H1 (cell line): ENCODE results near the gene CLVS2. TPM values are rescaled to one million over a fixed set of nuclear protein-coding genes. Genes with fewer than 3 reads are reported as not detected.

ENCODE experiments used
- CTCF ChIA-PET: fragments of 300-600 bp; sonication (Branson Sonifier 250); formaldehyde crosslinking; loops from one replicate; lab custom pipeline; 2021; ENCODE audit not compliant: partially characterized antibody; lab: Charles Lee
- POLR2A ChIA-PET: fragments of 300-600 bp; sonication (Branson Sonifier 250); formaldehyde crosslinking; loops from one replicate; lab custom pipeline; 2021; ENCODE audit warnings: inconsistent platforms; ENCODE audit not compliant: partially characterized antibody; lab: Charles Lee
- DNase-seq, 2 experiments: peaks; one replicate each; pipeline versions ENCODE4 v3.0.0 to v3.0.0-alpha.2; 2010 to 2022; ENCODE audit warnings: low spot score in 2 of 2, low read depth in 1 of 2, mixed read lengths in 1 of 2
- FAIRE-seq: peaks from 2 replicates; lab custom pipeline; 2011; peaks lifted over from hg19 to GRCh38; lab: Jason Lieb, UNC
- H2AFZ ChIP-seq: 2 replicates; pipeline ENCODE4 v1.8.1; 2012; ENCODE audit warnings: low read length, inconsistent platforms
- H2AK5ac ChIP-seq: 2 replicates; pipeline ENCODE4 v1.6.1; 2013; ENCODE audit warnings: low read depth, low read length
- H2BK120ac ChIP-seq: replicated peaks from 2 replicates; pipeline ENCODE3; 2013; ENCODE audit warnings: low read depth, low read length, inconsistent platforms
- H2BK12ac ChIP-seq: 2 replicates; pipeline ENCODE4 v1.6.1; 2013; ENCODE audit warnings: low read depth, low read length
- H2BK15ac ChIP-seq: 2 replicates; pipeline ENCODE4 v1.6.1; 2013; ENCODE audit warnings: low read length
- H2BK20ac ChIP-seq: 2 replicates; pipeline ENCODE4 v1.6.1; 2013; ENCODE audit warnings: low read length
- H2BK5ac ChIP-seq: 2 replicates; pipeline ENCODE4 v1.6.1; 2013; ENCODE audit warnings: low read depth, low read length
- H3K14ac ChIP-seq: 2 replicates; pipeline ENCODE4 v1.6.1; 2013; ENCODE audit warnings: inconsistent platforms; ENCODE audit not compliant: insufficient read length
- H3K18ac ChIP-seq: 2 replicates; pipeline ENCODE4 v1.6.1; 2013; ENCODE audit warnings: low read length; ENCODE audit errors: extremely low read depth
- H3K23ac ChIP-seq: 2 replicates; pipeline ENCODE4 v1.6.1; 2013; ENCODE audit warnings: inconsistent platforms; ENCODE audit not compliant: insufficient read length
- H3K23me2 ChIP-seq: 2 replicates; pipeline ENCODE4 v1.6.1; 2013; ENCODE audit warnings: low read depth, low read length
- H3K27ac ChIP-seq: 2 replicates; pipeline ENCODE4 v1.6.1; 2011; ENCODE audit warnings: low read depth, low read length, inconsistent platforms
- H3K27me3 ChIP-seq, 4 experiments: replicated peaks in 1 of 4; 1 replicate in 1 of 4; 2 replicates in 3 of 4; pipeline versions ENCODE4 v1.6.1 to v1.8.1; 2011 to 2013; ENCODE audit warnings: low read length in 3 of 4, mild to moderate bottlenecking in 3 of 4, inconsistent platforms in 2 of 4, mixed read lengths in 2 of 4, moderate library complexity in 1 of 4; ENCODE audit not compliant: control insufficient read depth in 3 of 4, insufficient read depth in 3 of 4; ENCODE audit errors: extremely low read depth in 1 of 4
- H3K36me3 ChIP-seq, 4 experiments: 2 replicates each; pipeline versions ENCODE4 v1.6.1 to v1.8.1; 2011 to 2013; ENCODE audit warnings: mild to moderate bottlenecking in 4 of 4, low read length in 3 of 4, moderate library complexity in 2 of 4, control low read depth in 1 of 4, inconsistent platforms in 1 of 4; ENCODE audit not compliant: insufficient read depth in 4 of 4, control insufficient read depth in 2 of 4
- H3K4ac ChIP-seq: replicated peaks from 2 replicates; pipeline ENCODE3; 2013; ENCODE audit warnings: low read length, low read depth, mixed read lengths, inconsistent platforms; ENCODE audit not compliant: insufficient read length
- H3K4me1 ChIP-seq, 4 experiments: replicated peaks in 1 of 4; 1 replicate in 1 of 4; 2 replicates in 3 of 4; pipeline versions ENCODE4 v1.6.1 to v1.8.1; 2011 to 2013; ENCODE audit warnings: low read length in 3 of 4, inconsistent platforms in 2 of 4, mixed read lengths in 1 of 4; ENCODE audit not compliant: insufficient read depth in 4 of 4, control insufficient read depth in 3 of 4
- H3K4me2 ChIP-seq, 2 experiments: 2 replicates each; pipeline versions ENCODE4 v1.6.1 to v1.8.1; 2011 to 2013; ENCODE audit warnings: low read depth in 2 of 2, low read length in 2 of 2, control low read depth in 1 of 2, inconsistent platforms in 1 of 2, mild to moderate bottlenecking in 1 of 2; ENCODE audit not compliant: insufficient read depth in 1 of 2
- H3K4me3 ChIP-seq, 4 experiments: fragments of 200-600, 300-600 bp in 1 of 4; sonication (generic), shearing (Covaris generic), sonication (Bioruptor Twin) in 1 of 4; 2 replicates each; pipeline versions ENCODE4 v1.5.1 to v1.8.1; 2011 to 2016; ENCODE audit warnings: low read length in 4 of 4, low read depth in 3 of 4, control low read depth in 2 of 4, inconsistent platforms in 2 of 4, mild to moderate bottlenecking in 2 of 4, mixed read lengths in 1 of 4, moderate library complexity in 1 of 4; ENCODE audit not compliant: insufficient read depth in 2 of 4; ENCODE audit errors: extremely low read depth in 1 of 4
- H3K56ac ChIP-seq: replicated peaks from 2 replicates; pipeline ENCODE3; 2013; ENCODE audit warnings: low read depth, mild to moderate bottlenecking, mixed read lengths, low read length, inconsistent platforms; ENCODE audit not compliant: insufficient read length
- H3K79me1 ChIP-seq: 2 replicates; pipeline ENCODE4 v1.6.1; 2013; ENCODE audit warnings: low read depth, low read length, control low read depth
- H3K79me2 ChIP-seq, 2 experiments: 2 replicates each; pipeline versions ENCODE4 v1.6.1 to v1.8.1; 2012 to 2013; ENCODE audit warnings: low read length in 2 of 2, mild to moderate bottlenecking in 2 of 2, inconsistent platforms in 1 of 2; ENCODE audit not compliant: insufficient read depth in 2 of 2, control insufficient read depth in 1 of 2
- H3K9ac ChIP-seq, 4 experiments: replicated peaks in 1 of 4; 1 replicate in 1 of 4; 2 replicates in 3 of 4; pipeline versions ENCODE4 v1.6.1 to v1.8.1; 2011 to 2013; ENCODE audit warnings: low read depth in 3 of 4, low read length in 3 of 4, control low read depth in 2 of 4, mild to moderate bottlenecking in 2 of 4, moderate library complexity in 2 of 4, inconsistent platforms in 1 of 4; ENCODE audit errors: extremely low read depth in 1 of 4
- H3K9me3 ChIP-seq, 2 experiments: 2 replicates each; pipeline versions ENCODE4 v1.6.1 to v1.8.1; 2012 to 2013; ENCODE audit warnings: mild to moderate bottlenecking in 2 of 2, moderate library complexity in 2 of 2, control low read depth in 1 of 2, inconsistent platforms in 1 of 2, low read depth in 1 of 2, low read length in 1 of 2, mixed read lengths in 1 of 2; ENCODE audit not compliant: insufficient read depth in 2 of 2
- H4K20me1 ChIP-seq, 2 experiments: replicated peaks in 1 of 2; 2 replicates each; pipeline versions ENCODE3 to v1.8.1; 2011 to 2013; ENCODE audit warnings: inconsistent platforms in 2 of 2, low read length in 2 of 2, mild to moderate bottlenecking in 1 of 2; ENCODE audit not compliant: insufficient read depth in 2 of 2, control insufficient read depth in 1 of 2
- H4K5ac ChIP-seq: 2 replicates; pipeline ENCODE4 v1.6.1; 2013; ENCODE audit warnings: low read length, low read depth, mixed read lengths, inconsistent platforms; ENCODE audit not compliant: insufficient read length
- H4K8ac ChIP-seq: 2 replicates; pipeline ENCODE4 v1.8.0; 2013; ENCODE audit warnings: mild to moderate bottlenecking, moderate library complexity, low read length, inconsistent platforms; ENCODE audit not compliant: insufficient read depth; ENCODE audit errors: extremely low read depth
- H4K91ac ChIP-seq: replicated peaks from 2 replicates; pipeline ENCODE3; 2013; ENCODE audit warnings: low read length, mixed read lengths, inconsistent platforms; ENCODE audit not compliant: insufficient read length
- CHD1 ChIP-seq: IDR thresholded peaks from 2 replicates; pipeline ENCODE4 v1.6.1; 2012; ENCODE audit warnings: low read depth, low read length, improper control_type of control experiment
- CTCF ChIP-seq, 3 experiments: IDR thresholded peaks; 1 replicate in 2 of 3; 2 replicates in 1 of 3; pipeline versions ENCODE4 v1.5.1 to v1.6.1; 2011; ENCODE audit warnings: low read length in 3 of 3, mild to moderate bottlenecking in 3 of 3, inconsistent platforms in 2 of 3, low read depth in 1 of 3, moderate library complexity in 1 of 3; ENCODE audit not compliant: insufficient read depth in 1 of 3; ENCODE audit errors: control extremely low read depth in 1 of 3
- WGBS, 2 experiments: shearing (Covaris generic) in 1 of 2; methylation state at CpG; one replicate each; pipeline versions ENCODE4 v1.1.6 to v1.1.7; 2013 to 2015; ENCODE audit warnings: low lambda C conversion rate in 2 of 2, mixed read lengths in 2 of 2, inconsistent platforms in 1 of 2, low coverage in 1 of 2, missing lambda C conversion rate in 1 of 2; ENCODE audit not compliant: insufficient replicate concordance in 2 of 2, insufficient coverage in 1 of 2, insufficient read length in 1 of 2; ENCODE audit errors: extremely low coverage in 1 of 2, missing lambda C conversion rate in 1 of 2; 5-methylcytosine and 5-hydroxymethylcytosine counted together
- polyA plus RNA-seq, 7 experiments: library from polyadenylated mRNA; depleted of rRNA in 3 of 7; stranded (reverse) in 5 of 7; unstranded in 2 of 7; fragments of >200 nt in 5 of 7; fragments of 200-250 nt in 2 of 7; gene quantifications; 1 replicate in 5 of 7; 2 replicates in 1 of 7; 4 replicates in 1 of 7; pipeline versions ENCODE4 v1.2.1 to v1.2.3, GENCODE V29; 2011 to 2013; ENCODE audit warnings: missing spikeins in 2 of 7, mixed read lengths in 2 of 7
- total RNA-seq: library from RNA; stranded (reverse); fragmentation: NEBNext Ultra II Directional; extraction: Animal tissue kit (Norgen Biotek cat#: 25700); gene quantifications from 2 replicates; pipeline ENCODE4 v1.2.1, GENCODE V29; 2021

Gene CLVS2
- total and polyA plus RNA-seq, 2 of the 8 experiments (the other 6 are each of a cell fraction or from before 2014, with no cell fraction given) = 0.30 to 0.73 TPM

GRCh38 chr6:122969999-122970533 is 26.0 kb upstream of the CLVS2 start:
- no peak overlapping the region for H3K18ac ChIP-seq
- no peak overlapping the region for H3K9ac ChIP-seq
- no peaks in the 10 kb centered on the region for H3K79me1 ChIP-seq
- no peak overlapping the region for H3K4me3 ChIP-seq
- no peak overlapping the region for H2BK15ac ChIP-seq
- POLR2A ChIA-PET = no interaction called here
- no peak overlapping the region for H3K23ac ChIP-seq
- CTCF ChIA-PET = interaction anchor here (0.8 kb wide), 1 partner anchor 113 kb away, joined by 3 read pairs; no protein-coding TSS in a partner anchor
- H3K79me2 ChIP-seq = no peaks in the 10 kb centered on the region
- FAIRE-seq (no peak), DNase-seq (no peak)
- H3K14ac ChIP-seq = no peak overlapping the region
- TF ChIP-seq CTCF (IDR thresholded peaks at IDR 0.05; ENCODE audit: control extremely low read depth in 1 of 3, insufficient read depth in 1 of 3, low read depth in 1 of 3, low read length in 3 of 3) (peak in 1 of 3 experiments; percentile 10; a peak in 1 of 4 replicates), CHD1 (no peak)
- H3K4me2 ChIP-seq = no peak overlapping the region
- H3K23me2 ChIP-seq = no peaks in the 10 kb centered on the region; the same call in 1 of the 2 replicates
- no peaks in the 10 kb centered on the region for H3K36me3 ChIP-seq
- no peak overlapping the region for H2BK5ac ChIP-seq
- no peak overlapping the region for H2AK5ac ChIP-seq
- H3K4ac ChIP-seq = no peak overlapping the region
- no peak overlapping the region for H2BK120ac ChIP-seq
- no peak overlapping the region for H3K27ac ChIP-seq
- no peak overlapping the region for H2BK20ac ChIP-seq
- H4K91ac ChIP-seq = no peak overlapping the region
- no peak overlapping the region for H4K5ac ChIP-seq
- H4K8ac ChIP-seq = no peak overlapping the region
- H4K20me1 ChIP-seq = no peaks in the 10 kb centered on the region
- no peaks in the 10 kb centered on the region for H3K9me3 ChIP-seq
- H3K4me1 ChIP-seq = no peaks in the 10 kb centered on the region
- H2BK12ac ChIP-seq = no peak overlapping the region
- H2AFZ ChIP-seq = no peak overlapping the region
- WGBS, 2 experiments = 100% methylated on average over 1 of the region's 1 CpG; no CpG with 5 or more reads in 1 of the 2 experiments
- no peaks in the 10 kb centered on the region for H3K27me3 ChIP-seq
- no peak overlapping the region for H3K56ac ChIP-seq
